ENCODE data around the gene FADS3. TPM values are rescaled to one million over a fixed set of nuclear protein-coding genes. Genes with fewer than 3 reads are reported as not detected.
A peak's percentile ranks its signal among the peaks of the same experiment; 100 is the strongest.

The FADS3 gene
- total and polyA plus RNA-seq, 2 donors (not counting 3 experiments of a cell fraction or from before 2014, with no cell fraction given), result 216 to 346 TPM

GRCh38 chr11:61881397-61881796 is 9.9 kb downstream of the FADS3 start:
- intact Hi-C loops (cut with micrococcal nuclease), result loop anchor here (1.0 kb wide), 1 partner anchor 9 kb away; no protein-coding TSS in a partner anchor
- no peak overlapping the region for H3K4me3 ChIP-seq (replicated peaks in 1 of 3; ENCODE audit: insufficient read depth in 1 of 3, low read depth in 1 of 3, low read length in 3 of 3)
- FAIRE-seq (peak; percentile 55), DNase-seq (ENCODE audit: low read depth, low spot score) (peak; percentile 47)
- H3K36me3 ChIP-seq (ENCODE audit: control insufficient read depth in 2 of 2, extremely low read depth in 1 of 2, insufficient read depth in 2 of 2, low read length in 2 of 2), result peaks cover 11 to 34% of the 10 kb centered on the region in 2 experiments
- dilution Hi-C loops (cut with MboI; ENCODE audit: extremely low pct_ligation_motif_present, low sequenced_read_pairs), result no loop called here
- H3K9ac ChIP-seq (replicated peaks; ENCODE audit: extremely low read depth, insufficient read depth, low read length), result no peak overlapping the region
- H3K9me3 ChIP-seq (replicated peaks; ENCODE audit: control insufficient read depth, insufficient read depth, low read length), result no peaks in the 10 kb centered on the region
- H3K27ac ChIP-seq (ENCODE audit: insufficient read depth, low read depth, low read length), result peak overlapping the region; percentile 78
- POLR2A ChIA-PET, result interaction anchor here (0.7 to 1.7 kb wide), 2 partner anchors 9 to 227 kb away, joined by 5 to 13 read pairs; no protein-coding TSS in a partner anchor
- no peak overlapping the region for H3K4me2 ChIP-seq (ENCODE audit: insufficient read depth, low read length)
- TF ChIP-seq MYC (IDR thresholded peaks at IDR 0.05; ENCODE audit: low read depth, low read length), result no peak
- no peak for TF ChIP-seq CTCF (IDR thresholded peaks at IDR 0.05; ENCODE audit: extremely low read depth in 1 of 2, insufficient read depth in 1 of 2, low read depth in 1 of 2, low read length in 2 of 2)
- TF ChIP-seq POLR2A (IDR thresholded peaks at IDR 0.05; ENCODE audit: low read depth, low read length), result no peak
- no peak for TF ChIP-seq JUN (IDR thresholded peaks at IDR 0.05; ENCODE audit: borderline replicate concordance, insufficient read depth, insufficient read length, low read depth)
- TF ChIP-seq FOS (IDR thresholded peaks at IDR 0.05; ENCODE audit: borderline replicate concordance, insufficient read depth, low read length), result no peak
- TF ChIP-seq EZH2 (IDR thresholded peaks at IDR 0.05; ENCODE audit: borderline replicate concordance, low read depth, low read length, severe bottlenecking), result no peak
- no peak for TF ChIP-seq GATA2 (IDR thresholded peaks at IDR 0.05; ENCODE audit: insufficient read depth, insufficient read length, low read depth, low read length)
- no peak for TF ChIP-seq POLR2AphosphoS5 (IDR thresholded peaks at IDR 0.05; ENCODE audit: insufficient read depth, low read depth, low read length)
- peaks cover 10% of the 10 kb centered on the region for H3K4me1 ChIP-seq (ENCODE audit: control insufficient read depth, extremely low read depth, insufficient read depth, low read length)
- CTCF ChIA-PET, result interaction anchor here (1.0 to 3.6 kb wide), 6 partner anchors 9 to 227 kb away, joined by 3 to 23 read pairs (median 5); no protein-coding TSS in a partner anchor
- no peaks in the 10 kb centered on the region for H3K27me3 ChIP-seq (ENCODE audit: control insufficient read depth in 2 of 2, insufficient read depth in 2 of 2, low read length in 2 of 2)
- H4K20me1 ChIP-seq (replicated peaks; ENCODE audit: control insufficient read depth, extremely low read depth, insufficient read depth, low read length), result no peaks in the 10 kb centered on the region
- H2AFZ ChIP-seq (ENCODE audit: low read depth, low read length), result no peak overlapping the region
- H3K9me1 ChIP-seq (replicated peaks; ENCODE audit: control insufficient read depth, extremely low read depth, insufficient read depth, low read length), result no peaks in the 10 kb centered on the region
- H3K79me2 ChIP-seq (ENCODE audit: control insufficient read depth, insufficient read depth, low read length), result peaks cover 51% of the 10 kb centered on the region
- no TSS peak for BruUV-seq (replicated peaks)
